PC-3 (cell line): Measurements from ENCODE around the gene ACP7.

ENCODE experiments used
- CTCF ChIP-seq: fragments of 300-600 bp; sonication (generic); conservative IDR thresholded peaks from 2 replicates; pipeline ENCODE4 v1.5.1; 2017; ENCODE audit warnings: antibody characterized with exemption, low read depth, mild to moderate bottlenecking, low read length
- EZH2phosphoT487 ChIP-seq: fragments of 300-600 bp; sonication (generic); IDR thresholded peaks from 2 replicates; pipeline ENCODE4 v1.6.1; 2018; ENCODE audit warnings: mild to moderate bottlenecking, antibody characterized with exemption, low read length, borderline replicate concordance

- TF ChIP-seq CTCF: no peak
- no peak for TF ChIP-seq EZH2phosphoT487
Measured at GRCh38 chr19:39132344-39132969, 48.3 kb downstream of the ACP7 start.
